ENCODE measurements around the gene ILF3.

The ILF3 gene

GRCh38 chr19:10653732-10654609 is at the start of gene ILF3:
Gene ILF3 (plus strand): TSS chr19:10654346. CDS start chr19:10670606, 16,260 bp downstream.
- FAIRE-seq, result peak; percentile 95

- no peak for FAIRE-seq
Observed at GRCh38 chr19:10604460-10604980, 49.6 kb upstream of the ILF3 start.

- no peak for FAIRE-seq
Observed at GRCh38 chr19:10611907-10612306, 42.2 kb upstream of the ILF3 start.

DNA sequence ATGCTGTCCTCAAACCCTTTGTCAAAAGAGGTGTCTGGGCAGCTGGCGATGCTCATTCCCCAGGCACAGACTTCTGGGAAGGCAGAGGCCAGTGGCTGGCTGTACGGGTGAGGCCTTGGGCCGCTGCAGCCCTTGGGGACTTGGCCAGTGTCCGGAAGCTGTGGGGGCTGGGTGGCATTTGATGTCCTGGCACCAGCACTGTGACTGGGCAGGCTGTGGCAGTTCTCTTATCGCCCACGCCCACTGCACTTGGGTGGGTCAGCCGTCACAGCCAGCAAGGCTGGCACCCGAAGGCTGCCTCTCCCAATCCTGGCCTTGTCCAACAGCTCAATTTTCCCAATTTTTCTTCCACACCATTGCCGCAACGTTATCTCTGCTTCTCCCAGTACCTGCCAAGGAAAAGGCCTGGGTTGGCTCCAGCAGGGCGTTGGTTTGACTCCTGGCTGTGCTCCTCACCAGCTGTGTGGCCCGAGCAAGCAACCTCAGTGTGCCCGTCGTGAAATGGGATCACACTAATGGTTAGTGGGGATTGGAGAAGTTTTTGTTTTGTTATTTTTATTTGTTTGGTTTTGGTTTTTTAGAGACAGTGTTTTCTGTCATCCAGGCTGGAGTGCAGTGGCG is 41.5 kb upstream of the ILF3 start:
- no peak for FAIRE-seq

DNA sequence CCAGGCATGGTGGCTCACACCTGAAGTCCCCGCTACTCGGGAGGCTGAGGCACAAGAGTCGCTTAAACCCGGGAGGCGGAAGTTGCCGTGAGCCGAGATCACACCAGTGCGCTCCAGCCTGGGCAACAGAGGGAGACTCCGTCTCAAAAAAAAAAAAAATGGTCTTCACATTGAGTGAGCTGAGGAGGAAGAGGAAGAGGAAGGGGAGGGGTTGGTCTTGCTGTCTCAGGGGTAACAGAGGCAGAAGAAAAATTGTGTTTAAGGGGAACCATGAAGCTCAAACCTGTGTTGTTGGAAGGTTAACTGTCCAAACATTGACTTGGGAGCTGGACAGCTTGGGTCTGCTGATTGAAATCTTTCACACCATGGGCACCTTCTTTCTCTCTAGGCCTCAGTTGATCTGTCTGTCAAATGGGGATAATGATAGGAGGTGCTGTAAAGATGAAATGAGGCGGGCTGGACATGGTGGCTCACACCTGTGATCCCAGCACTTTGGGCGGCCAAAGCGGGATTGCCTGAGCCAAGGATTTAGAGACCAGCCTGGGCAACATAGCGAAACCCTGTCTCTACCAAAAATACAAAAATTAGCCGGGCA is 38.6 kb upstream of the ILF3 start:
- FAIRE-seq, result no peak

DNA sequence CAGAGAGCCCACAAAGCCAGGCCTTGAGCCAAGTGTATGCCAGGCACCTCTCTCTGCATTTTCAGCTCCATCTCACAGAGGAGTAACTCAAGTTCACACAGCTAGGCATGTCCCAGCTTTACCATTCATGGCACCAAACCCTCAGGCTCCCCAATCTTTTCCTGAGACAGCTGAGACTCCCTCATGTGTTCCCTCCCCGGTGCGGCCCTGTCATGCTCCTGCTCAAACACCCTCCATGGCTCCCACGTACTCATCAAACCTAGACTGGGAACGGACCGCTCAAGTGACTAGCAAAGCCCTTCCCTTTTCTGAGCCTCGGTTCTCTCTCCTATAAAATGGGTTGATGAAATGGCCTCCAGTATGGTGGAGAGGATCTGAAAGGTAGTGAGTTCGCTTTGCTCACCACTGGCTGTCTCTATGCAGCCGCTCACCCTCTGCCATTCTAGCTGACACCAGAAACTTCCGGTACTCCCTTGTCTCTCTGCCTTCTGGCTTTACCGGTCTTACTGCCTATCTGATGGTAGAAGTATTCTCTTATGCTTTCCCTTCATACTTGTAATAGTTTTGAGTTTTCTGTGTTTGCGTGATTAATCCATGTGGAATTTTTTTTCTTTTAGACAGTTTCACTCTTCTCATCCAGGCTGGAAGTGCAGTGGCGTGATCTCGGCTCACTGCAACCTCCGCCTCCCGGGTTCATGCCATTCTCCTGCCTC is 36.6 kb upstream of the ILF3 start:
- no peak for FAIRE-seq

- no peak for FAIRE-seq
Observed at GRCh38 chr19:10618846-10619245, 35.3 kb upstream of the ILF3 start.

DNA sequence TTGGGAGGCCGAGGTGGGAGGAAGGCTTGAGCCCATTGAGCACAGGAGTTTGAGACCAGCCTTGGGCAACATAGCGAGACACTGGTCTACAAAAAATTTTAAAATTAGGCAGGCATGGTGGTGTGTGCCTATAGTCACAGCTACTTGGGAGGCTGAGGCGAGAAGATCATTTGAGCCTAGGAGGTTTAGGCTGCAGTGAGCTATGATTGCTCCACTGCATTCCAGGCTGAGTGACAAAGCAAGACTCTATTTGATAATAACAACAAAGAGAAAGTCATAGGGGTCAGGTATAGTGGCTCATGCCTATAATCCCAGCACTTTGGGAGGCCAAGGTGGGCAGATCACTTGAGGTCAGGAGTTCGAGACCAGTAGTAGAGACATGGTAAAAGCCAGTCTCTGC is 33.4 kb upstream of the ILF3 start:
- FAIRE-seq, result no peak

GRCh38 chr19:10621966-10622365 is 32.2 kb upstream of the ILF3 start:
- no peak for FAIRE-seq

- no peak for FAIRE-seq
Observed at GRCh38 chr19:10624585-10624984, 29.6 kb upstream of the ILF3 start.

- no peak for FAIRE-seq
Observed at GRCh38 chr19:10625003-10625761, 29.0 kb upstream of the ILF3 start, which contains the start of gene SLC44A2. Gene SLC44A2 (plus strand): TSS chr19:10625553. CDS start chr19:10625634, 81 bp downstream.

GRCh38 chr19:10625762-10626138 is 28.4 kb upstream of the ILF3 start:
- no peak for FAIRE-seq

- no peak for FAIRE-seq
Observed at GRCh38 chr19:10631874-10632273, 22.3 kb upstream of the ILF3 start.

GRCh38 chr19:10634430-10634829 is 19.7 kb upstream of the ILF3 start:
- no peak for FAIRE-seq

DNA sequence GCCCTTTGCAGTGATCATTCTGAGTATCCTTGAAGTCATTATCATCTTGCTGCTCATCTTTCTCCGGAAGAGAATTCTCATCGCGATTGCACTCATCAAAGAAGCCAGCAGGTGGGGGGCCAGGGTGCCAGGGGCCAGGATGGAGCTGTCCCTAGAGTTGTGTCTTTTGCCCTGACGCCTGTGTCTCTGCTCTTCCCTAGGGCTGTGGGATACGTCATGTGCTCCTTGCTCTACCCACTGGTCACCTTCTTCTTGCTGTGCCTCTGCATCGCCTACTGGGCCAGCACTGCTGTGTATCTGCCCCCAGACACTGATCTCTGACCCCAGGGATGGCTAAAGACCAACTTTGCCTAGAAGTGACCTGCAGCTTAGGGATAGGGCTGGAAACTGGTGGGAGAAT is 19.2 kb upstream of the ILF3 start:
- FAIRE-seq, result no peak

DNA sequence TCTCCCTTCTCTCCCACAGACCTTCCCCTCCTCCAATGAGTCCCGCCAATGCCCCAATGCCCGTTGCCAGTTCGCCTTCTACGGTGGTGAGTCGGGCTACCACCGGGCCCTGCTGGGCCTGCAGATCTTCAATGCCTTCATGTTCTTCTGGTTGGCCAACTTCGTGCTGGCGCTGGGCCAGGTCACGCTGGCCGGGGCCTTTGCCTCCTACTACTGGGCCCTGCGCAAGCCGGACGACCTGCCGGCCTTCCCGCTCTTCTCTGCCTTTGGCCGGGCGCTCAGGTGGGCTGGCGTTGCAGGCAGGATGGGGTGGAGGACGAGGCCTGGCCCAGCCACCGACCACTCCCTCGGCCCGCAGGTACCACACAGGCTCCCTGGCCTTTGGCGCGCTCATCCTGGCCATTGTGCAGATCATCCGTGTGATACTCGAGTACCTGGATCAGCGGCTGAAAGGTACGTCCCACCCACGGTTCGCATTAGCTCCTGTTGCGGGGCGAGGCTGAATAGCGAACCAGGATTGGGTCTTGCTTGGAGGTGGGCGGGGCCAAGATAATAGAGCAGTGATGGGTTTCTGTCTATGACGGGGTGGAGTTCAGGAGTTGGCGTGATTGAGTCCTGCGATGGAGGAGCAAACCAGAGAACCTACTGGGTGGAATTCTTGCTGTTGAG is 17.7 kb upstream of the ILF3 start:
- FAIRE-seq, result no peak

DNA sequence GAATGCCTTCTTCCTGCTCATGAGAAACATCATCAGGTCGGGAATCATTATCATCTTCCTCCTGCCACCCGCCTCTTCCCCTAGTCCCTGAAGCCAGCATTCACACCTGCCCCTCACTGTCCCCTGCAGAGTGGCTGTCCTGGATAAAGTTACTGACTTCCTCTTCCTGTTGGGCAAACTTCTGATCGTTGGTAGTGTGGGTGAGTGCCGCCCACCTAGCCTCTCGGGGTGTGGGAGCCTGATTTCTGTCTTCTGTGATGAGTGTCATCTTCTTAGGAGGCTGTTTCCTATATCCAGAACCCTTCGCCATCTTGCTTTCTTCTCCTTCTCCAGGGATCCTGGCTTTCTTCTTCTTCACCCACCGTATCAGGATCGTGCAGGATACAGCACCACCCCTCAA is 16.3 kb upstream of the ILF3 start:
- FAIRE-seq, result no peak

DNA sequence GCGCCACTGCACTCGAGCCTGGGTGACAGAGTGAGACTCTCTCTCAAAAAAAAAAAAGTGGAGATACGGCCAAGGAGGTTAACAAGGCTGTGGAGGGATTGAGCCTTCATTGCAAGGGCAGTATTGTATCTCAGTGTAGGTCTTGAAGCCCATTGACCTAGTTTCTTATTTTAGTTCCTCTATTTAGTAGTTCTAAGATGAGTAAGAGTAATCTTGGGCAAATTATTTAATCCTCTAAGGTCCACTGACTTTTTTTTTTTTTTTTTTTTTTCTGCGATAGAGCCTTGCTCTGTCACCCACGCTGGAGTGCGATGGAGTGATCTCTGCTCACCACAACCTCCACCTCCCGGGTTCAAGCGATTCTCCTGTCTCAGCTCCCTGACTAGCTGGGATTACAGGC is 14.3 kb upstream of the ILF3 start:
- FAIRE-seq, result no peak

DNA sequence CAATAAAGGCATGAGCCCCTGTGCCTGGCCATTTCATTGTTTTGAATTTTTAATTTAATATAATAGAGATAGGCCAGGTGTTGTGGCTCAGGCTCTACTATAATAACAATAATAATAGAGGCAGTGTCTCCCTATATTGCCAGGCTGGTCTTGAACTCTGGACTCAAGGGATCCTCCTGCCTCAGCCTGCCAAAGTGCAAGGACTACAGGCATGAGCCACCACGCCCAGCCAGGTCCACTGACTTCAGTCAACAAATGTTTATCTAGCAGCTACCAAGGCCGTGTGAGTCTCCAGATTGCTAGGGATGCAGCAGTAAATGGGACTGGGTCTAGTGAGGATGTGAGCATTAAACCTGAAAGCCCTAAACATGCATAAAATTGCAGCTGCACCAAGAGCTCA is 13.8 kb upstream of the ILF3 start:
- no peak for FAIRE-seq

DNA sequence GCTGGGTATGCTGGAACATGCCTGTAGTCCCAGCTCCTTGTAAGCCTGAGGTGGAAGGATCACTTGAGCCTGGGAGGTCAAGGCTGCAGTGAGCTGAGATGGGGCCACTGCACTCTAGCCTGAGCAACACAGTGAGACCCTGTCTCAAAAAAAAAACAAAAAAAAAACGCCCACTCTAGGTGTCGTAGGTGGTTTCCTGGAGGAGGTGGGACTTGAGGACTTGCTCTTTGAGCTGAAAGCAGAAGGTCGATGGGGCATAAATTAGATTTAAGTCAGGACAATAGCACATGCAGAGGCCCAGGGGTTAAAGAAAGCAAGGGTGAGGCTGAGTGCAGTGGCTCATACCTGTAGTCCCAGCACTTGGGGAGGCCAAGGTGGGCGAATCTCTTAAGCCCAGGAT is 12.9 kb upstream of the ILF3 start:
- FAIRE-seq, result no peak

DNA sequence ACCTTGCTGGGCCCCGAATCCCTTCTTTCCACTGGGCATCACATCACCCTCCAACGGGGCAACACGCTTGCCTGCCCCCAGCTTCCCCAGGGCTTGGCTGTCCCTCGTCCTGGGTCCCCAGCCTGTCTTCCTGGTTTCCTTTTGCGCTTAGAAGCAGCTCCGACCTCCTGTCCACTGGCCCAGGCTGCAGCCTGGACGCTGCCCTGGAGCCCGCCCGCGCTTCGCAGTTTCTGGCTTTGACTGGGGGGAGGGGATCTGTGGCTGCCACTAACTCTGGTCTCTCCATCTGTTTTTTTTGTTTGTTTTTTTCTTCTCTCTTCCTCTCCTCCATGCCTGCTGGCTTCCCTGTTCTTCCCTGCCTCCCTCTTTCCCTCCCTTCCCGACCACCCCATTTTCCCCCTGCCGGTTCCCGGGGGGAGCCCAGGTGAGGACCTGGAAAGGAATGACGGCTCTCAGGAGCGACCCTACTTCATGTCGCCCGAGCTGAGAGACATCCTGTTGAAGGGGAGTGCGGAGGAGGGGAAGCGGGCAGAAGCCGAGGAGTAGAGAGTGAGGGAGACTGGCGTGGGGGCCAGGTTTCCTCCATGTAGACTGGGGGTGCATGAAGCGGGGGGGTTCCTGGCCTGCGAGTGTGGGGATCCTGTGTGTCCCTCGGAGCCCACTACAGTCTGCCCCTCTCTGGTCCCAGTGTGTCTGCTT is 11.5 kb upstream of the ILF3 start:
- no peak for FAIRE-seq

All from islet of Langerhans (tissue), 1 donor.